CD4-positive, alpha-beta T cell treated with Interferon alpha-2 for 1 hour (primary cell): ENCODE measurements around the gene PRDX1.
"Not testable (repeated sequence)": the region's sequence is repeated elsewhere in the genome, so short reads cannot be mapped to it uniquely, and the experiment has no call there.

Experiments used
- DNase-seq, 2 donors: peaks; one replicate each; pipeline ENCODE4 v3.0.0-alpha.2; 2020 to 2022

Gene PRDX1

GRCh38 chr1:45535988-45536766 is 14.5 kb upstream of the PRDX1 start:
- no peak for DNase-seq

GRCh38 chr1:45531873-45532272 is 10.2 kb upstream of the PRDX1 start:
- DNase-seq, result no peak

GRCh38 chr1:45530632-45531135 is 9.0 kb upstream of the PRDX1 start:
- no peak for DNase-seq

GRCh38 chr1:45526135-45526644 is 4.5 kb upstream of the PRDX1 start:
- DNase-seq, result no peak

GRCh38 chr1:45523975-45524374 is 2.3 kb upstream of the PRDX1 start:
- DNase-seq, result not testable (repeated sequence)

- DNase-seq, result not testable (repeated sequence)
Measured at GRCh38 chr1:45523516-45523915, 1.8 kb upstream of the PRDX1 start.

GRCh38 chr1:45522324-45523104 is 830 bp upstream of the PRDX1 start:
- DNase-seq, result no peak

- DNase-seq, result not testable (repeated sequence)
Measured at GRCh38 chr1:45519774-45520173, 1.9 kb downstream of the PRDX1 start.

- no peak for DNase-seq
Measured at GRCh38 chr1:45518910-45519309, 2.8 kb downstream of the PRDX1 start.

- not testable (repeated sequence) for DNase-seq
Measured at GRCh38 chr1:45518366-45518765, 3.3 kb downstream of the PRDX1 start.

- DNase-seq, result no peak
Measured at GRCh38 chr1:45516465-45516864, 5.2 kb downstream of the PRDX1 start.

GRCh38 chr1:45516036-45516435 is 5.6 kb downstream of the PRDX1 start:
- DNase-seq, result no peak

GRCh38 chr1:45513532-45514260 is 8.0 kb downstream of the PRDX1 start:
- not testable (repeated sequence) for DNase-seq

GRCh38 chr1:45512641-45513054 is 9.0 kb downstream of the PRDX1 start:
- DNase-seq, result peak; percentile 62 to 69

GRCh38 chr1:45510972-45511527 is 10.6 kb downstream of the PRDX1 start:
- no peak for DNase-seq

GRCh38 chr1:45510036-45510971 is 11.4 kb downstream of the PRDX1 start:
- no peak for DNase-seq

- no peak for DNase-seq
Measured at GRCh38 chr1:45508295-45509151, 13.2 kb downstream of the PRDX1 start.

GRCh38 chr1:45507893-45508292 is 13.8 kb downstream of the PRDX1 start:
- DNase-seq, result no peak

- no peak for DNase-seq
Measured at GRCh38 chr1:45507195-45507594, 14.5 kb downstream of the PRDX1 start.
